Measurements from ENCODE around the gene RAD9A.

RAD9A gene

DNA sequence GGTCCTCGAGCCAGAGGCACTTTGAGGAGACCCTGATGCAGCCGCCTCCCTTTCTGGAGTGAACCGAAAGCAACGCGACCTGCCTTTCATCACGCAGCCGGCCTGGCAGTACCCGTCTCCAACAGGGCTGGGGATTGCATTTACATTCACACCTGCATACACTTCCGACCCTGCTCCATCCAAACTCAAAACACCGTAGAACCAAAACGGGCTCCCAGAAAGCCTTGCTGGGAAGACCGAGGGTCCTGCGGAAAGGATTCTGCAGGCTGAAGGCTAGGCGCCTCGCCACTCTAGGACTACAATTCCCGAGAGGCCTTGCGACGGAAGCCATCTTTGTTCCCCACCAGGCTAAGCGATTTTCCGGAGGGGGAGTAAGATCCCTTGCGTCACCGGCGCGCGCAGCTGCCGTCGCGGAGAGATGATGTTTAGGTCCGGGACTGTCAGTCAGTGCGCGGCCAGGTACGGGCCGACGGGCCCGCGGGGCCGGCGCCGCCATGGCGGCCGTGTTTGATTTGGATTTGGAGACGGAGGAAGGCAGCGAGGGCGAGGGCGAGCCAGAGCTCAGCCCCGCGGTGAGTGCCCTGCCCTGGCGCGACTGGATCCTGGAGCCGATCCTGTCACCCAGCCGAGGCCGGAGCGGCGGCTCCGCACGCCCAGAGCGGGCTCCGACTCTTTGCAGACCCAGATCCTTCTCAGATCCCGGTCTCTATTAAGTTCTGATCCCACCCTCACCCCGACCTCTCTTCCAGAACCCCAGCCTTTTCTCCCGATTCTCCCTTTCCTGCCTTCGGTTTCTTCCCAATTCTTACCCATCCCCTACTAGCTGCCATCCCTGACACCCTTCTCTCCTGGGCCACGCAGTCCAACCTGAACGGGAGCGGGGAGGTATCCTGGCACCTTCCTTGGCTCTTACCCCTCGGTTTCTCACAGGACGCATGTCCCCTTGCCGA lies 36.5 kb downstream of the RAD9A start, which contains the start of gene RPS6KB2:
RPS6KB2 (plus strand) TSS at position 443 of the 950 bp plus-strand sequence; CDS start at position 495, 52 bp downstream.
- peak; percentile 97 for DNase-seq (ENCODE audit: low read depth)

- DNase-seq (ENCODE audit: low read depth) = no peak
Measured at GRCh38 chr11:67429038-67429668, 37.4 kb downstream of the RAD9A start.

DNA sequence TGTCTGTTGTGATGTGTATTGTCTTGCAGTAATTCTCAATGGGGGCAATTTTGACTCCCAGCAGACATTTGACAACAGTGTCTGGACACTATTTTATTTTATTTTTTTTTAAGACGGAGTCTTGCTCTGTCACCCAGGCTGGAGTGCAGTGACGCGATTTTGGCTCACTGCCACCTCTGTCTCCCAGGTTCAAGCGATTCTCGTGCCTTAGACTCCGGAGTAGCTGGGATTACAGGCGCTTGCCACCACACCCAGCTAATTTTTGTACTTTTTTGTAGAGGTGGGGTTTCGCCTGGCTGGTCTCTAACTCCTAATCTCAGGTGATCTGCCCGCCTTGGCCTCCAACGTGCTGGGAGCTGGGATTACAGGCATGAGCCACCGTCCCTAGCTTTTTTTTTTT lies 37.9 kb downstream of the RAD9A start:
- no peak for DNase-seq (ENCODE audit: low read depth)

GRCh38 chr11:67431346-67432249 lies 39.8 kb downstream of the RAD9A start:
- no peak for DNase-seq (ENCODE audit: low read depth)

- no peak for DNase-seq (ENCODE audit: low read depth)
Measured at GRCh38 chr11:67432655-67433349, 41.0 kb downstream of the RAD9A start.

DNA sequence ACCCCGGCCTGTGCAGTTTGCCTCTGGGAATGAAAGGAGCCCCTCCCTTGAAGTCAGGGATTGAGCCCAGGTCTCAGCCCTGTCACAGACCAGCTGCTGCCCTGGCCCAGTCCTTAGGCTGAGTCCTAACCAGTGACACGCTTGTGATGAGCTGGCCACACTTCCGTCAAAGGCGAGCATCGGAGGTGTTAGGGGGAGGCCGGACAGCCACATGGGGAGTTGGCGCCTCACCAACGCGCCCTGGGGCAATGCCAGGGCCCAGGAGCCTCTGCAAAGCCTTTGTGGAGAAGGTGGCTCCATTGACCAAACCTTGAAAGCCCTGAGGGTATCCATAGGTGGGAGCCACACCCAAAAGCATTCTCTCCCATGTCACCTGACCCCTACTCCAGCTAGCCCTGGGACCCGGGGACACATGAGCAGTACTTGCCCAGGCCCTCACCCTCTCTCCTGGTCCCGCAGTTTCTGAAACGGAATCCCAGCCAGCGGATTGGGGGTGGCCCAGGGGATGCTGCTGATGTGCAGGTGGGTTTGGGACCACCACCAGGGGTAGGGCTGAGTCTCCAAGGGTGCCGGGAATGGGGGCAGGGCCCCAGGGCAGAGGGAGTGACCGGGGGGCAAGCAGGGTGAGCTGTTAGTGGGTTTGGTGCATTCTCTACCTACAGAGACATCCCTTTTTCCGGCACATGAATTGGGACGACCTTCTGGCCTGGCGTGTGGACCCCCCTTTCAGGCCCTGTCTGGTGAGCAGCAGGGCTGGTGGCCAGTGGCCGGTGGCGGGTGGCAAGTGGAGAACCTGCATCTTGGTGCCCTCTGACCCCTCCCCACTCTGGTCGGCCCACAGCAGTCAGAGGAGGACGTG lies 42.0 kb downstream of the RAD9A start:
- DNase-seq (ENCODE audit: low read depth) = no peak

DNA sequence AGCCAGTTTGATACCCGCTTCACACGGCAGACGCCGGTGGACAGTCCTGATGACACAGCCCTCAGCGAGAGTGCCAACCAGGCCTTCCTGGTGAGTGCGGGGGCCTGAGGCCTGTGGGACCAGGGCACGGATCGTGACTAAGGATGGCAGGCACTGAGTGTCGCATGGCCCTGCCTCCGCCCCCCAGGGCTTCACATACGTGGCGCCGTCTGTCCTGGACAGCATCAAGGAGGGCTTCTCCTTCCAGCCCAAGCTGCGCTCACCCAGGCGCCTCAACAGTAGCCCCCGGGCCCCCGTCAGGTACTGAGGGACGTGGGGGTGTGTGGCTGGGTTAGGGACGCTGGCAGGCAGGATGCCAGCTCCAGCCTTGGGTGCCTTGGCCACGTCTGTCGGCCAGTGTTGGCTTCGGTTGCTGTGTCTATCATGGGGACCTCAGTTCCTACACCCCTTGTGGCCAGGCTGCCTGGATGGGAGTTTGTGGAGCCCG lies 42.7 kb downstream of the RAD9A start:
- DNase-seq (ENCODE audit: low read depth) = no peak

DNA sequence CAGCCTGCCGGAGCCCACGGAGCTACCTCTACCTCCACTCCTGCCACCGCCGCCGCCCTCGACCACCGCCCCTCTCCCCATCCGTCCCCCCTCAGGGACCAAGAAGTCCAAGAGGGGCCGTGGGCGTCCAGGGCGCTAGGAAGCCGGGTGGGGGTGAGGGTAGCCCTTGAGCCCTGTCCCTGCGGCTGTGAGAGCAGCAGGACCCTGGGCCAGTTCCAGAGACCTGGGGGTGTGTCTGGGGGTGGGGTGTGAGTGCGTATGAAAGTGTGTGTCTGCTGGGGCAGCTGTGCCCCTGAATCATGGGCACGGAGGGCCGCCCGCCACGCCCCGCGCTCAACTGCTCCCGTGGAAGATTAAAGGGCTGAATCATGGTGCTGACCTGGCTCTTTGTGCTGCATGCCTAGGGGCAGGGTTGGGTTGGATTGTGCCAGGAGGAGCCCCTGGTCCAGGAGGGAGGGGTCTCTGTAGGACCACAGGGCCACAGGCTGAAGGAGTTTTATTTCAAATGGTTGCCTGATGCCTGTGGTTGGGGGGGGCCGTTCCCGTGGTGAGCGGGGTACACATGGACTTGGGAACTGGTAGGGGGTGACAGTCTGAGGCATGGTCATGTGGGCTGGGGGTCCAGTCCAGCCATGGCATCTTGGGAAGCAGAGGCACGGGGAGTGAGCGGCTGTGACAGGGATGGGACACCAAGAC lies 43.4 kb downstream of the RAD9A start:
- no peak for DNase-seq (ENCODE audit: low read depth)

GRCh38 chr11:67435727-67436458 lies 44.1 kb downstream of the RAD9A start:
- no peak for DNase-seq (ENCODE audit: low read depth)

GRCh38 chr11:67436459-67437081 lies 44.8 kb downstream of the RAD9A start:
- no peak for DNase-seq (ENCODE audit: low read depth)

DNA sequence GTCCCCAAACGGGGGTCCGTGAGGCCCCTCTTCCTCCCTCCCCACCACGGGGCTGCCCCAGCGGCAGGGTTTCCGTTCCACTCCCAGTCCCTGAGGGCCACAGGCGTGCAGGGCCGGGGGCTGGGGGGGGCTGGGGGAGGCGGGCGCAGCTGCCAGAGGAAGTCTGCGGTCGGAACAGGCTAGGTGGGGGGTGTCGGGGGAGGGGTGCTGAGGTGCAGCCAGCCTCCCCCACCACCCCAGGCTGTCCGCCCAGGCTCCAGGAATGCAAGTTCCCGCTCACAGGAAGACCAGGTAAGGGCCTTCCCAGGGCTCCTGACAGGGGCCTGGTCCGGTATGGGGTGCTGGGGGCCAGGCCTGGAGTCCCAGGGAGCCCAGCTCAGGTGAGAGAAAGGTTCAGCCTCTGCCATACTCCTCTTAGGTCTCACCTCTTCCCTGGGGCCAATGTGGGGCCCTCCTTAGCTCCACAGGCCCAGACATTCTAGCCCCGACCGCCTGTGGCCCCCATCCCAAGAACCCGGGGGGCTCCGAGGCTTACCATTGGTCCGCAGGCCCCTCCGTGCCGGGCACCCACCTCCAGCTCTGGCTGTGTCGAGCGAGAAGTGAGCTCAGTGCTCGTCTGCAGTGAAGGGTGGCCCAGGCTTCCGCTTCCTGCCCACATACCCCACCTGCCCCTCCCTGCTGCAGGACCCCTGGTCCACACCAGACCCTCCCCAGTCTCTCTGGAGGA lies 45.5 kb downstream of the RAD9A start, which contains the start of gene PTPRCAP:
PTPRCAP (minus strand) TSS at position 601 of the 727 bp plus-strand sequence; CDS start at position 538, 63 bp downstream.
- DNase-seq (ENCODE audit: low read depth) = peak; percentile 77

GRCh38 chr11:67437809-67438157 lies 46.0 kb downstream of the RAD9A start:
- DNase-seq (ENCODE audit: low read depth) = no peak

GRCh38 chr11:67438158-67438902 lies 46.5 kb downstream of the RAD9A start:
- DNase-seq (ENCODE audit: low read depth) = peak; percentile 66

GRCh38 chr11:67439321-67440228 lies 47.8 kb downstream of the RAD9A start:
- no peak for DNase-seq (ENCODE audit: low read depth)

DNA sequence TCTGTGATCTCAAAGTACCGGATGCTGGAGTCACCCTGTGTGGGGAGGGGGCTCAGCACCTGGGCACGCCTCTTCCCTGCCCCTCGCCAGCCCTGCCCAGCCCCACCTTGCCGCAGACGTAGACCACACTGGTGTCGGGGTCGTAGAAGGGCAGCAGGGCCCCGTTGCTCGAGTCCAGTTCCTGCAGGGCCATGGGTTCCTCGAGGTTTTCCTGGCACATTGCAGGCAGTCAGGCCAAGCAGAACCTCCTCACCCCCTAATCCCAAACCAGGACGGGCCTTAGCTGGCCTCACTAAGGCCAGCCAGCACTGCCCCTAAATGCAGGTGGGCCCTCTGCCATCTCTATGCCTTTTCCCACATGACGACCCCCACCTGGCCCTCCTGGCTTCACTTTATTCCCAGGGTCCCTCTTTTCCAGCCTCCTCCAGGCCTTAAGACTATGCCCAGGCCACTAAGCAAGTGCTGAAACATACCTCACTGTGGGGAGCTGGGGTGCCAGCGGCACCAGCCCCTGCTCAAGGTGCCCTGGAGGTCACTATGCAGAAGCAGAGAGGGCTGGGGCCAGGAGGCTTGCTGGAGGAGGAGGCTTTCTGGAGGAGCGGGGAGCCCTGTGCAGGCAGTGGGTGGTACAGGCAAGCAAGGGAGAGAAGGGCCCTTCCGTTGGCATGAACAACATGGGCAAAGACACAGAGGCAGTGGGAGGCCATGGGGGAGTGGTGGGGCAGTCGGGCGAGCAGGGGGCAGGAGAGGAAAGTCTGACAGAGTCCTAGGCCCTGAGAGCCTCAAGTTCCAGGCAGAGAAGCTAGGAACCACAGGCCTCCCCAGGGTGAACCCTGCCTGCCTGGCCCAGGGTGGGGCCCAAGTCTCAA lies 48.7 kb downstream of the RAD9A start:
- no peak for DNase-seq (ENCODE audit: low read depth)

Data from T-helper 22 cell (primary cell).